K562 (cell line): Measurements from ENCODE around the gene WFDC2. TPM values are rescaled to one million over a fixed set of nuclear protein-coding genes. Genes with fewer than 3 reads are reported as not detected.

Source experiments
- CCAR2 ChIP-seq: fragments of 200-400 bp; formaldehyde crosslinking; IDR thresholded peaks from 2 replicates; pipeline ENCODE4 v1.6.1; 2017; ENCODE audit warnings: mild to moderate bottlenecking, low read depth, low read length
- FOXM1 ChIP-seq, 2 experiments: fragments of 450-650 bp in 1 of 2; sonication (generic) in 1 of 2; formaldehyde crosslinking in 1 of 2; IDR thresholded peaks; 2 replicates each; pipeline versions ENCODE4 v1.6.1 to v1.9.0; 2017 to 2022; ENCODE audit warnings: low read depth in 2 of 2, mild to moderate bottlenecking in 2 of 2, missing genetic modification reagents in 1 of 2, moderate library complexity in 1 of 2
- HMG20A ChIP-seq: fragments of 450-650 bp; formaldehyde crosslinking; conservative IDR thresholded peaks from 2 replicates; pipeline ENCODE4 v1.4.0; 2020; ENCODE audit warnings: mild to moderate bottlenecking, mixed read lengths
- LCOR ChIP-seq: sonication (generic); formaldehyde crosslinking; IDR thresholded peaks from 2 replicates; pipeline ENCODE4 v1.8.0; 2022; ENCODE audit warnings: mild to moderate bottlenecking, missing genetic modification reagents
- MCM5 ChIP-seq: fragments of 450-650 bp; IDR thresholded peaks from 2 replicates; pipeline ENCODE4 v1.6.1; 2016; ENCODE audit warnings: low read depth
- NCOA6 ChIP-seq: fragments of 450-650 bp; IDR thresholded peaks from 2 replicates; pipeline ENCODE4 v1.6.1; 2017; ENCODE audit warnings: mild to moderate bottlenecking
- NCOR1 ChIP-seq: fragments of 450-650 bp; IDR thresholded peaks from 2 replicates; pipeline ENCODE4 v1.6.1; 2016; ENCODE audit warnings: mild to moderate bottlenecking, moderate library complexity
- NFATC3 ChIP-seq: fragments of 450-650 bp; IDR thresholded peaks from 2 replicates; pipeline ENCODE4 v1.6.1; 2017; ENCODE audit warnings: mild to moderate bottlenecking
- RBM22 ChIP-seq: fragments of 200-400 bp; formaldehyde crosslinking; IDR thresholded peaks from 2 replicates; pipeline ENCODE4 v1.6.1; 2018; ENCODE audit warnings: low read length, low read depth; ENCODE audit not compliant: poor library complexity, severe bottlenecking
- SRSF7 ChIP-seq: fragments of 200-400 bp; formaldehyde crosslinking; optimal IDR thresholded peaks from 2 replicates; pipeline ENCODE3; 2017; ENCODE audit warnings: mild to moderate bottlenecking, low read depth, low read length
- STAG1 ChIP-seq: sonication (generic); formaldehyde crosslinking; IDR thresholded peaks from 2 replicates; pipeline ENCODE4 v1.5.0; 2020; ENCODE audit warnings: missing genetic modification reagents, borderline replicate concordance
- TFAP4 ChIP-seq: sonication (generic); formaldehyde crosslinking; IDR thresholded peaks from 2 replicates; pipeline ENCODE4 v1.8.0; 2022; ENCODE audit warnings: missing genetic modification reagents, mild to moderate bottlenecking, moderate library complexity, borderline replicate concordance
- TRIM24 ChIP-seq, 2 experiments: fragments of 450-650 bp; IDR thresholded peaks; 2 replicates each; pipeline ENCODE4 v1.6.1; 2016
- ZBTB17 ChIP-seq: fragments of 450-650 bp; formaldehyde crosslinking; IDR thresholded peaks from 2 replicates; pipeline ENCODE4 v1.4.0; 2020; ENCODE audit warnings: mild to moderate bottlenecking
- ZFP36 ChIP-seq: fragments of 150-350 bp; IDR thresholded peaks from 2 replicates; pipeline ENCODE4 v1.6.1; 2018; ENCODE audit warnings: low read length, low read depth; ENCODE audit not compliant: partially characterized antibody
- ZNF134 ChIP-seq: fragments of 250-450 bp; sonication (Bioruptor Pico); conservative IDR thresholded peaks from 2 replicates; pipeline ENCODE4 v1.4.0; 2020
- ZNF23 ChIP-seq: fragments of 250-450 bp; sonication (Bioruptor Pico); IDR thresholded peaks from 2 replicates; pipeline ENCODE4 v1.4.0; 2020; ENCODE audit warnings: mild to moderate bottlenecking
- ZNF41 ChIP-seq: fragments of 250-450 bp; sonication (Bioruptor Pico); conservative IDR thresholded peaks from 2 replicates; pipeline ENCODE4 v1.4.0; 2020; ENCODE audit warnings: mild to moderate bottlenecking
- ZNF431 ChIP-seq: sonication (generic); formaldehyde crosslinking; IDR thresholded peaks from 2 replicates; pipeline ENCODE4 v1.8.0; 2022; ENCODE audit warnings: mild to moderate bottlenecking, missing genetic modification reagents
- ZNF717 ChIP-seq: fragments of 250-450 bp; sonication (Bioruptor Pico); IDR thresholded peaks from 2 replicates; pipeline ENCODE4 v1.5.0; 2021
- polyA plus RNA-seq, 8 experiments: library from polyadenylated mRNA; depleted of rRNA in 4 of 8; stranded (reverse) in 5 of 8; unstranded in 3 of 8; fragments of >200 nt; fragmentation: Nextera tagmentation in 2 of 8; fragmentation: Illumina TruSeq in 1 of 8; extraction: Ambion mirVana in 2 of 8; extraction: Trizol in 1 of 8; gene quantifications; 2 replicates each; pipeline versions ENCODE4 v1.2.1 to v1.2.3, GENCODE V29; 2011 to 2014; ENCODE audit warnings: inconsistent platforms in 1 of 8, missing spikeins in 1 of 8
- total RNA-seq, 7 experiments: library from RNA; depleted of rRNA in 6 of 7; stranded (reverse); fragments of >200 nt in 6 of 7; fragmentation: Illumina TruSeq in 2 of 7; extraction: Trizol in 2 of 7; gene quantifications; 2 replicates each; pipeline versions ENCODE4 v1.2.1 to v1.2.3, GENCODE V29; 2011 to 2021; ENCODE audit warnings: low replicate concordance in 1 of 7
- TF ChIP-seq, protein P1 (sequence below): sonication (generic); formaldehyde crosslinking; IDR thresholded peaks from 2 replicates; pipeline ENCODE4 v1.8.0; 2022; ENCODE audit warnings: mild to moderate bottlenecking, missing genetic modification reagents
- TF ChIP-seq, protein P2 (sequence below): fragments of 450-650 bp; IDR thresholded peaks from 2 replicates; pipeline ENCODE4 v1.6.1; 2016; ENCODE audit warnings: antibody characterized with exemption
- TF ChIP-seq, protein P3 (sequence below): sonication (generic); formaldehyde crosslinking; IDR thresholded peaks from 2 replicates; pipeline ENCODE4 v1.8.1; 2023; ENCODE audit warnings: missing genetic modification reagents, mild to moderate bottlenecking, borderline replicate concordance

Gene WFDC2
- total and polyA plus RNA-seq, 9 of the 15 experiments (the other 6 are each of a cell fraction or from before 2014, with no cell fraction given): not detected

- TF ChIP-seq, protein P1, sequence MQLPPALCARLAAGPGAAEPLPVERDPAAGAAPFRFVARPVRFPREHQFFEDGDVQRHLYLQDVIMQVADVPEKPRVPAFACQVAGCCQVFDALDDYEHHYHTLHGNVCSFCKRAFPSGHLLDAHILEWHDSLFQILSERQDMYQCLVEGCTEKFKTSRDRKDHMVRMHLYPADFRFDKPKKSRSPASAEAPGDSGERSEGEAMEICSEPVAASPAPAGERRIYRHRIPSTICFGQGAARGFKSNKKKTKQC (CRISPR knock-in tag): no peak
- TF ChIP-seq TFAP4 (peak; percentile 57; the same call in 1 of the 2 replicates), FOXM1 (IDR thresholded peaks at IDR 0.05; ENCODE audit: low read depth) (no peak), FOXM1 (CRISPR knock-in tag; IDR thresholded peaks at IDR 0.05; ENCODE audit: low read depth) (no peak), CCAR2 (no peak), ZNF23 (CRISPR knock-in tag) (no peak), LCOR (CRISPR knock-in tag) (peak; percentile 14; the same call in 1 of the 2 replicates), STAG1 (CRISPR knock-in tag) (peak; percentile 87), NFATC3 (no peak), TRIM24 (IDR thresholded peaks at IDR 0.05) (no peak), MCM5 (no peak), NCOR1 (no peak), ZNF41 (CRISPR knock-in tag) (no peak), NCOA6 (no peak), ZNF134 (no peak), ZFP36 (no peak), RBM22 (no peak), HMG20A (no peak), ZBTB17 (no peak), SRSF7 (no peak), ZNF717 (CRISPR knock-in tag) (no peak), ZNF431 (peak; percentile 37; the same call in 1 of the 2 replicates)
- TF ChIP-seq, protein P2, sequence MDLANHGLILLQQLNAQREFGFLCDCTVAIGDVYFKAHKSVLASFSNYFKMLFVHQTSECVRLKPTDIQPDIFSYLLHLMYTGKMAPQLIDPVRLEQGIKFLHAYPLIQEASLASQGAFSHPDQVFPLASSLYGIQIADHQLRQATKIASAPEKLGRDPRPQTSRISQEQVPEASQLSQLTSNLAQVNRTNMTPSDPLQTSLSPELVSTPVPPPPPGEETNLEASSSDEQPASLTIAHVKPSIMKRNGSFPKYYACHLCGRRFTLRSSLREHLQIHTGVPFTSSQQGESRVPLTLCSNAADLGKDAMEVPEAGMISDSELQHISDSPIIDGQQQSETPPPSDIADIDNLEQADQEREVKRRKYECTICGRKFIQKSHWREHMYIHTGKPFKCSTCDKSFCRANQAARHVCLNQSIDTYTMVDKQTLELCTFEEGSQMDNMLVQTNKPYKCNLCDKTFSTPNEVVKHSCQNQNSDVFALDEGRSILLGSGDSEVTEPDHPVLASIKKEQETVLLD: no peak
- TF ChIP-seq, protein P3, sequence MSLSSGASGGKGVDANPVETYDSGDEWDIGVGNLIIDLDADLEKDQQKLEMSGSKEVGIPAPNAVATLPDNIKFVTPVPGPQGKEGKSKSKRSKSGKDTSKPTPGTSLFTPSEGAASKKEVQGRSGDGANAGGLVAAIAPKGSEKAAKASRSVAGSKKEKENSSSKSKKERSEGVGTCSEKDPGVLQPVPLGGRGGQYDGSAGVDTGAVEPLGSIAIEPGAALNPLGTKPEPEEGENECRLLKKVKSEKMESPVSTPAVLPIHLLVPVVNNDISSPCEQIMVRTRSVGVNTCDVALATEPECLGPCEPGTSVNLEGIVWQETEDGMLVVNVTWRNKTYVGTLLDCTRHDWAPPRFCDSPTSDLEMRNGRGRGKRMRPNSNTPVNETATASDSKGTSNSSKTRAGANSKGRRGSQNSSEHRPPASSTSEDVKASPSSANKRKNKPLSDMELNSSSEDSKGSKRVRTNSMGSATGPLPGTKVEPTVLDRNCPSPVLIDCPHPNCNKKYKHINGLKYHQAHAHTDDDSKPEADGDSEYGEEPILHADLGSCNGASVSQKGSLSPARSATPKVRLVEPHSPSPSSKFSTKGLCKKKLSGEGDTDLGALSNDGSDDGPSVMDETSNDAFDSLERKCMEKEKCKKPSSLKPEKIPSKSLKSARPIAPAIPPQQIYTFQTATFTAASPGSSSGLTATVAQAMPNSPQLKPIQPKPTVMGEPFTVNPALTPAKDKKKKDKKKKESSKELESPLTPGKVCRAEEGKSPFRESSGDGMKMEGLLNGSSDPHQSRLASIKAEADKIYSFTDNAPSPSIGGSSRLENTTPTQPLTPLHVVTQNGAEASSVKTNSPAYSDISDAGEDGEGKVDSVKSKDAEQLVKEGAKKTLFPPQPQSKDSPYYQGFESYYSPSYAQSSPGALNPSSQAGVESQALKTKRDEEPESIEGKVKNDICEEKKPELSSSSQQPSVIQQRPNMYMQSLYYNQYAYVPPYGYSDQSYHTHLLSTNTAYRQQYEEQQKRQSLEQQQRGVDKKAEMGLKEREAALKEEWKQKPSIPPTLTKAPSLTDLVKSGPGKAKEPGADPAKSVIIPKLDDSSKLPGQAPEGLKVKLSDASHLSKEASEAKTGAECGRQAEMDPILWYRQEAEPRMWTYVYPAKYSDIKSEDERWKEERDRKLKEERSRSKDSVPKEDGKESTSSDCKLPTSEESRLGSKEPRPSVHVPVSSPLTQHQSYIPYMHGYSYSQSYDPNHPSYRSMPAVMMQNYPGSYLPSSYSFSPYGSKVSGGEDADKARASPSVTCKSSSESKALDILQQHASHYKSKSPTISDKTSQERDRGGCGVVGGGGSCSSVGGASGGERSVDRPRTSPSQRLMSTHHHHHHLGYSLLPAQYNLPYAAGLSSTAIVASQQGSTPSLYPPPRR: no peak
Observed at GRCh38 chr20:45436732-45437485, 32.6 kb upstream of the WFDC2 start (continued).
